ENCODE measurements around the gene PSG11.
"Not testable (repeated sequence)": the region's sequence is repeated elsewhere in the genome, so short reads cannot be mapped to it uniquely, and the experiment has no call there.

PSG11 gene

GRCh38 chr19:42985588-42985987 is 40.7 kb downstream of the PSG11 start:
- FAIRE-seq: no peak

GRCh38 chr19:42982111-42982510 is 44.2 kb downstream of the PSG11 start:
- FAIRE-seq: not testable (repeated sequence)

- not testable (repeated sequence) for FAIRE-seq
Measured at GRCh38 chr19:42971451-42971850, 54.8 kb downstream of the PSG11 start.

- FAIRE-seq: no peak
Measured at GRCh38 chr19:42965176-42965575, 61.1 kb downstream of the PSG11 start.

GRCh38 chr19:42961119-42961518 is 65.2 kb downstream of the PSG11 start:
- no peak for FAIRE-seq
